NT2/D1 (cell line): Measurements from ENCODE around the gene ENTREP1.

ENCODE experiments used
- SUZ12 ChIP-seq: IDR thresholded peaks from 2 replicates; pipeline ENCODE4 v1.6.1; 2011; ENCODE audit not compliant: insufficient read length, insufficient read depth; ENCODE audit errors: extremely low read depth
- YY1 ChIP-seq: IDR thresholded peaks from 2 replicates; pipeline ENCODE4 v1.6.1; 2011; ENCODE audit not compliant: insufficient read length, insufficient read depth

DNA sequence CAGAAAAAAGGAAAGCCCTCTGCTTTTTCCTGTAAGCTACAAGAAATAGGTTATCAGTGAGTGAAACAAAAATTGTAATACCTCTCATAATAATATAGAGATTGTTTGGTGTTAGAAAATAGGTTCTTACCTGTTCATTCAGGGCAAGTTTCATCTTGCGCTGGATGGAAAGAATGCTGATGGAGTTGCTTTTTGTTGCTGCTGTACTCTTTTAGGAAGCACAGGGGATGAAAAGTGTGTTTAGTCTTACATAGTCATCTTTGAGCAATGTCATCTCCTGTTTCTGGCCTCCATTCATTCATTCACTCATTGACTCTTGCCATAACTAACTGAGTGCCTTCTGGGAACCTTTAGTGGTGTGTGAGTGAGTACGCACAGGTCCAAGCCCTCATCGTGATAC, 6.4 kb downstream of the ENTREP1 start:
- TF ChIP-seq SUZ12: no peak
- TF ChIP-seq YY1: no peak
